HPDE6-E6E7 (cell line): Measurements from ENCODE around the gene NXN.
"Not testable (repeated sequence)": the region's sequence is repeated elsewhere in the genome, so short reads cannot be mapped to it uniquely, and the experiment has no call there.

Source experiments
- DNase-seq: peaks from one replicate; pipeline ENCODE4 v3.0.0; 2011; ENCODE audit warnings: missing footprints; ENCODE audit errors: extremely low spot score

The NXN gene

DNA sequence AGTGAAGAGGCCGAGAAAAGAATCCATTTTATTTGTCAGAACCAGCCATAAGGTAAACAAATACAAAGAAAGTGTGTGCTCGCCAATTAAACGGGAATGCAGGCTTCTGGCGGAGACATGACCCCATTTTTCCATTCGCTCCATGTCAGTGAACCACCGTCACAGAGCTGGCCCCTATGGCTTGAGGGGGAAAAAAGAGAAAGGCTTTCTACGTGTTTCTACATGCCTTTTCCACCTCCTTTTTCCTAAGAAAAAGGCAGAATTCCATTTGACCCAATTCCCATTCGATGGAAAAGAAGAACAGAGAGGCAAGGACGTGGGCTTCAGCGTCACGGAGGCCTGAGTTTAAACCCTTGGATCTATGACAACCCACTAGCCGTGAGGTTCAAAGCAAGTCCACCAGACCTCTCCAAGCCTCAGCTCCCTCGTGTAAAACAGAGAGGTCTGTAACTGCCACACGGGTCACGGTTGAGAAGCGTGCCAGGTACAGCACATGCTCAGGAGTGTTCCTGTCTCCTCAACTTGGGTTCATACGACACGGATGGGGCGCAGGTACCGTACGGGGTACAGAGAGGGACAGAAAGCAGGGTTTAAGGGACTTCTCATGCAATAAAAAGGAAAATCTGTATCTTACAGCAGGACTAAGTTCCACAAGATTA is 91.9 kb downstream of the NXN start:
- no peak for DNase-seq

DNA sequence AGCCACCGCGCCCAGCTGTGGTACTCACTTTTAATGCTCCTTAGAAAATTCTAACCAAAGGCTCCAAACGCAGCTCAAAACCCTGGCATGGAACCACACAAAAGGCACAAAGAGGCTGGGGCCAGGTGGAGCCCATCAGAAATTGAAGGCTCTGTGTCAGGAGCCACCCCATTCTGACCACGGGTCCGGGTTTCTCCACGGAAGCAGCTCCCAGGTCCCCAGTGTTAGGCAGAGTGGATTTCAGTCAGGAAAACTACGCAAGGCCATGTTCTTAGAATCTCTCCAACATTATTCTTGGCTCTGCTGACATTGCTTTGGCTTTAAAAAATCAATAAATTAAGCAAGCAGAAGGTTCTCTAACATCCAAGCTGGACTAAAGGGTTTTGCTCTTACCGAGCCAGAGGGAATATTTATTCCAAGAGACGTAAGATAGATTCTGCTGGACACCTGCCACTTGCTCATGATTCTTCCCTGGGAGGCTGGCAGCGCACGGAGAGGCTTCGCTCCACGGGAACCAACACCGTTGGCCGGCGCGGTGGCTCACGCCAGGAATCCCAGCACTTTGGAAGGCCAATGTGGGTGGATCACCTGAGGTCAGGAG is 93.5 kb downstream of the NXN start:
- no peak for DNase-seq

DNA sequence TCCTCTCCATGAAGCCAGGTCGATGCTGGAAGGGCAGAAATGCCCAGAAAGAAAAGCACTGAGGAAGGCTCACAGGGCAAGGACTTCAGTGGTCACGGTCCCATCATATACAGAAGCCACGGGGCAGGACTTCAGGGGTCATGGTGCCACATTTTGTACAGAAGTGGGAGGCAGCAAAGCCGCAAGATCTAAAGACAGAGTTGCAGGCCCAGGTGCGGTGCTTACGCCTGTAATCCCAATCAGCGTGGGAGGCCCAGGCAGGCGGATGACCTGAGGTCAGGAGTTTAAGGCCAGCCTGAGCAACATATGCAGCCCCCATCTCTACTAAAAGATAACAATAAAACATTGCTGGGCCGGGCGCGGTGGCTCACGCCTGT is 96.0 kb downstream of the NXN start:
- DNase-seq, result no peak

DNA sequence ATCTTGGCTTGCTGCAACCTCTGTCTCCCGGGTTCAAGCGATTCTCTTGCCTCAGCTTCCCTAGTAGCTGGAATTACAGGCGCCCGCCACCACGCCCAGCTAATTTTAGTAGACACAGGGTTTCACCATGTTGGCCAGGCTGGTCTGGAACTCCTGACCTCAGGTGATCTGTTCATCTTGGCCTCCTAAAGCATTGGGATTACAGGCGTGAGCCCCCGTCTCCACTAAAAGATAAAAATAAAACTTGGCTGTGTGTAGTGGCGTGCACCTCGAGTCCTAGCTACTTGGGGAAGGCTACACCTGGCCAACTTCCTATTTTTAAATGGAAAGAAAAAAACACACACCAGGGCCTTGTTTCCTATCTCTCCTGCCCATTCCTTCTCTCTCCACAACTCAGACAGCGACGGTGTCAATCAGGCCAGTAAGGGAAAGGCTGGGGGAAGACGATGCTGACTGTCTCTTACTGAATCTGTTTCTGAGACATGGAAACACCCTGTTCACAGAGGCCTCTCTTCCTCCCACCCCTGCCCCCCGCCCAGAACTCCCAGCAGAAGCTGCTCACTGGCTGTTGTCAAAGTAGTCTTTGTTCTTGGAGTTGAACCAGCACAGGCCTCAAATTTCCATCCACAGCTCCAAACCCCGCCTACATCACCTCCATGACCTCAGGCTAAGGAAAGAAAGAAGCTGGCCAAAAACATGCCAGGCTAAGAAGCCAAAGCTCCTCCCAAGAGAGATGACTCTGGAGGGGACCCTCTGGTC is 96.6 kb downstream of the NXN start:
- DNase-seq, result no peak

DNA sequence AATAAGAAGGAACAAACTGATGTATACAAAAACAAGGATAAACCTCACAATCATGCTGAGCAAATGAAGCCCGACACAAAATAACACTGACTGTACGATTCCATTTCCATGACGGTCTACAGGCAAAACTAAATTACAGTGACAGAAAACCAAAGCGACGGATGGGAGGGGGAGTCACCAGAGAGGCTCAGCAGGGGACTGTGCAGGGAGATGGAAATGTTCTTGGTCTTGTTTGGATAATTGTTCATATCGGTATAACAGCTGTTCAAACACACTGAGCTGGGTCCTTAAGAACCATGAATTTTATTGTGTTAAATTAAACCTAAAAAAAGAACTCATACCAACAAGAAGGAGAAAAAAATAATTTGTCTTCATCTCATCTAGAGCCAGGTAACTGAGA is 97.8 kb downstream of the NXN start:
- no peak for DNase-seq

DNA sequence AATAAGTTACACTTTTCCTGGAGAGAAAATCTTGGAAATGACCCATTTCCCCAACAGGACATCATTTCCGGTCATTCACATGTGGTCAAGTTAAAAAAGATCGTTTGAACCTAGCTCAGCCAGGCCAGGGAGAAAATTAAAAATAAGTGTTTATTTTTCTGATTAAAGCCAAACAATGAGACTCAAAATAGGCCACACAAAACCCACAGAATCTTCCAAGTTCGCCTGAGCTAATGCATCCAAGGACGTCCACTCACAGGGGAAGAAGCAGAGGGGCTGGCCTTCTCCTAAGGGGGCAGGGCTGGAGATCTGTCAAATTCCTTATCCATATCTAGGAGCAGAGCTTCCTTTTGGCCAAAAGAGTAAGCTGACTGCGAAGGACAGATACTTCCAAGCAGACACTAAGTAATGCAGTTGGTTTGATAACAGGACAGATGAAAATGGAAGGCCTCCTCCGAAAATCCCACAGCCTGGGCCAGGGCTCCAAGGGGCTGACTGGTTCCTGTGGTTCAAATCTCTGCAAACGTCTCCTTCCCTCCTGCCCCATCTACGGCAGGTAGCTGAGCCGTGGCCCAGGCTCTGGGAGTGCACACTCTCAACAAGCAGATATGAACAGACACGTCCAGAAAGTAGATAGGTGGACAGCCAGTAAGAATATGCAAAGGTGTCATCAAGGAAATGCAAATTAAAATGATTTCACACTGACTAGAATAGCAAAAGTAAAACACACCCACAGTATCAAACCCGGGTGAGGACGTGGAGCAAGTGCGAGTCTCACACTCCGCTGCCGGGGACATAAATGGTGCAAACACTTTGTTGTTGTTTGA is 98.9 kb downstream of the NXN start:
- DNase-seq, result no peak

DNA sequence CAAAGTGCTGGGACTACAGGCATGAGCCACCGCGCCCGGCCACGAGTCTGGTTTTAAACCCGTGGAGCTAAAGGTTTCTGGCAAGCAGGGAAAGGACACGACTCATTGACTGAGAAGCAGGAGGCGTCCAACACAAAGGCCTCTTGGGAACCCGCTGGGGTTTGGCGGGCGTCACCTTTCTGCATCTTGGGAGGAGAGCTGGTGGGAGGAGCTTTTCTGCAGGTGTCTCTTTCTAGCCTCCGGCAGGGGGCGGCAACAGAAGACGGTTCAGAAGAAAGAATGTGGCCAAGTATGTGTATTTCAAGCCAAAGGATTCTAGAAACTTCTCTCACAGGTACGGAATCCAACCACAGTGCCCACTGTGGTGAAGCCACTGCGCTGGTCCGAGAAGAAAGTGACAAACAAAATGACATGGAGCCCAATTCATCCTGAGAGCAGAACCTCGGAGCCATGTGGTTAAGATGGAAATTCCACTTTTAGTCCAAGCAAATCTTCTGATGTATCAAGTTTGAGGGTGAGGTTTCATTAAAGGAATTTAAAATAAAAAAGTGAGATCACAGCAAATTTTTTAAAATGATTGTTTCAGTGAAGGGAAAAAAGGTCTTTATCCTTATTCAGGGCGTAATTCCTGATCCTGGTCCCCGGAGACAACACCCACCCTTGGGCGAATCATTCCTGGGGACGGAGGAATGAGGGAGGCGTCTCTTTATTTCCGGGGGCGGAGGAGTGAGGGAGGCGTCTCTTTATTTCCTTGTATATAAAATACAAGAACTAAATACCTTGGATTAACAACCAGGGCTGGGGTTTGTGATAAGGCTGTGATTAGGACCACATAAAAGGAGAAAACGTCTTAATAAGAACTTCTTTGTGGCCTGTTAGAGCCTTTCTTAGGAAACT is 99.8 kb downstream of the NXN start:
- DNase-seq, result peak; percentile 91

DNA sequence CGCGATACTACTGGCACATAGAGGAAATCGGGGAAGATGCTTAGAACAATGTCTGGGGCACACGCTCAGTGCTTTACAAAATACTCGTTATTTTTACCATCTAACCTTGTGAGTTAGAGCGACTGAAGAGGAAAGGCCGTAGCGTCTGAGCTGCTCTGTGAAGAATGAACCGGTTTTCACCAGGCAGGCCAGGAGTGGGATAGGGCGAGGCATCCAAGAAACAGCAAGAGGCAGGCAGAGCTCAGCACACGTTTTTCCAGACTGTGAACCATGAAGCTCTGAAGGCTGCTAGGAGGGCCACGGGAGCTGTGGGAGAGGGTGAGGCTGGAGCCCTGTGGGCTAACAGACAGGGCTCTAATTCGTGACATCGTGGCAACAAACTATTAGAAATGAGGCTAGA is 101.9 kb downstream of the NXN start:
- no peak for DNase-seq

DNA sequence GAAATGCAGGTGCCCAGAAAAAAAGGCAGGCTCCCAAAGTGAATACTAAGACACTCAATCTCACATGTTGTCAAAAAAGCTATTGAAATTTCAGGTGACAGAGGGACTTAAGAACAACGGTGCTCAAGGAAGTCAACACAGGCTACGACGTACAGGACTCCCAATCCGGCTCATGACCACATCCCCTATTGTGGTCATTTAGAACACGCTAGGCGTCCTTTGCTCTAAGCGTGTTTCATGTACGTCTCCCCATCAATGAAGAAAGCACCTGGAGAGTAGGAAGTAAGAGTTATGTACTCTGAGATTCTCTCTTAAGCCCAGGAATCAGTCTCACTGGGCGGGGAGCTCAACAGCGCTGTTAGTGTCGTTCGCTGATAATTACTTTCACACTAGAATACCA is 103.3 kb downstream of the NXN start:
- DNase-seq, result no peak

DNA sequence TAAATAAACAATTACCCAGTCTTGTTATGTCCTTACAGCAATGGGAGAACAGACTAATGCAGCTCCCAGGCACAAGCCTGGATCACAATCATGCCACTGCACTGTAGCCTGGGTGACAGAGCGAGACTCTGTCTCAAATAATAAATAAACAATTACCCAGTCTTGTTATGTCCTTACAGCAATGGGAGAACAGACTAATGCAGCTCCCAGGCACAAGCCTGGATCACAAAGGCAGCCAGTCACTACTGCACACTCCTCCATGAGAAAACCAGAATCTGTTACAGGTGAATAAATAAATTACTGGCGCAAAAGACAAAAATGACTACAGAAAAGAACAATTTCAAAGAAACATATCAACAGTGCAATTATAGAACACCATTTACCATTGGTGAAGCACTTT is 105.0 kb downstream of the NXN start:
- DNase-seq, result not testable (repeated sequence)

DNA sequence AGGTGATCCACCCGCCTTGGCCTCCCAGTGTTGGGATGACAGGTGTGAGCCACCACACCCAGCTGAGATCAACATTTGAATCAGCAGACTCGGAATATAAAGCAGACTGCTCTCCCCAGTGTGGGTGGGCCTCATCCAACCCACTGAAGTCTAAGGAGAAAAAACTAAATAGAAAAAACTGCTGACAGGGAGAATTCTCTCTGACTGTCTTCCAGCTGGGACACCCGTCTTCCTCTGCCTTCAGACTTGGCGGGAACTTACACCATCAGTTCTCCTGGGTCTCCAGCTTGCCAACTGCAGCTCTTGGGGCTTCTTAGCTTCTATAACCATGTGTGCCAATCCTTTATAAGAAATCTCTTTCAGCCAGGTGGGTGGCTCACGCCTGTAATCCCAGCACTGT is 106.7 kb downstream of the NXN start:
- no peak for DNase-seq

DNA sequence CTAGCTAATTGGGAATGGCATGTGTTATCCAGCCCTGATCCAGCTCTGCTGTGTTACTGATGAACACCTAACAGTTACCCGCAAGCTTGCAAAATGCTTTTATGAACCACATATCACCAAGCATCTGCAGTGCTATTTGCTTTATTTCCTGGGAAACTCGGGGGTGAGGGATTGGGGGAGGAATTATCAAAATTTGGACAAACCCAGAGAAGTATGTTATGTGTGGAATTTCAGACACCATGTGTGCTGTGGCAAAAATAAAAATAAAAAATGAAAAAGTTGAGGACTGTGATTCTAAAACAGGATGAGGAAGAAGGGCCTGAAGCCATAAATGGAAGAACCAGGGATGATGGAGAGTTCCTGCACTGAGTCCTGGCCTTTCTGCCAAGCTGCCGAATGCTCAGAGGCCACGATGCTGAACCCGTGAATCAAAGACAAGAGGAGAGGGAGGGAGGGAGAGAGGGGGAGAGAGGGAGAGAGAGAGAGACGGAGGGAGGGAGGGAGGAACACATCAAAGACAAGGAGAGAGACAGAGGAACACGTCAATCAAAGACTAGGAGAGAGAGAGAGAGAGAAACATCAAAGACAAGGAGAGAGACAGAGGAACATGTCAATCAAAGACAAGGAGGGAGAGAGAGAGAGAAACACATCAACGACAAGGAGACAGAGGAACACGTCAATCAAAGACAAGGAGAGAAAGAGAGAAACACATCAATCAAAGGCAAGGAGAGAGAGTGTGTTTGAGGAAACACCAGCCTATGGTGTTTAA is 107.6 kb downstream of the NXN start:
- DNase-seq, result no peak

DNA sequence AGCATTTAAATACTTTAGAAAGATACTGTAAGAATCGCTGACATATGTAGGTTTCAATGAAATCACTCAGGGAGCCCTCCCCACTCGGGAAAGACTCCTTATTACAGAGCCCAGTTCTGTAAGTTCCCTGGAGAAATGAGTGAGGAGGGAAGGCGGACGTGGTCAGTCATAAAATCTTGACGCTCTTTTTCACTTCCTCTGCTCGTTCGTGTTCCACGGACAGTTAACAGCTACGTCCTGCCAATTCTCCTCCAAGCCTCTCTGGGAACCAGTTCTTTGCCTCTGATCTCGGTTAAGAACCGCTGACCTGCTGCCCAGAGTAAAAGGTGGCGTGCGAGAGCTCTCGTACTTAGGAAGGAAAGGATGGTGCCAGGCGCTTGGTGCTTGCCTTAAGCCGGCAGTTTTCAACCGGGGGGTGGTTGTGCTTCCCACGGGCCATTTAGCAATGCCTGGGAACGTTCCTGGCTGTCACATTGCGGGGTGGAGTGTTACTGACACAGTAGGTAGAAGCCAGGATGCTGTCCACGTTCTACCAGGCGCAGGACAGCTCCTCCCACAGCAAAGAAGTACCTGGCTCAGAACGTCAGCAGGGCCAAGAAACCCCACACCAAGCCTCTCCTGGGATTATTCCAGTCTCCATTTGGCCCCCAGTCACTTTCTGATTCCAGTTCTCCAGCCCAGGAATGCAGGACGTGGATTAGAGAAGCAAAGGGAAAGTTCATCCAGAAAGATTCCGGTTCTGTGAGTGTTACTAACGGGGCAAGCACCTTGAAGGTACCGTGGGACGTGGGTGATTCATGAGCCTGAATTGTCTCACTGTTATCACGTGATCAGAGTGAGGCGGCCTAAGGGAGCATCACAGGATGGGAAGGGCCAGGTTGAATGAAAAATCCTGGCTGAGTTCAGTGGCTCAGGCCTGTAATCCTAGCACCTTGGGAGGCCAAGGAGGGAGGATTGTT is 109.7 kb downstream of the NXN start:
- peak; percentile 97 for DNase-seq

DNA sequence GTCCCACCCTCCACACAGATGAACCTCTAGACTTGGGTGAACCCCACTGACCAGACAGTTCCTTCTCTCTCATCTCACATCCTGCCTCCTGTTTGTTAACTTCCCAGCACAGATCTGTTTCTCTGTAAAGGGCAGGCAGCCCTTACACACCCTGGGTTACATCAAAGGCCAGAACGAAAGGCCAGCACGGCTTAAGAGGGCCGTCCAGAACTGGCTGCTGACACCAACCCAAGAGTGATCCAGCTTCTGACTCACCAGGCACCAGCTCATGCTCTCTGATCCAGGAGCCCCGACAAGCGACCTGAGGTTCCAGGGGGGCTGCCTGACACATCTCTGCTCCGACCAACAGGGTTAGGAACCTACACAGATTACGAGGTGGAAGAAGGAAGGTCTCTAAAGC is 110.5 kb downstream of the NXN start:
- no peak for DNase-seq

DNA sequence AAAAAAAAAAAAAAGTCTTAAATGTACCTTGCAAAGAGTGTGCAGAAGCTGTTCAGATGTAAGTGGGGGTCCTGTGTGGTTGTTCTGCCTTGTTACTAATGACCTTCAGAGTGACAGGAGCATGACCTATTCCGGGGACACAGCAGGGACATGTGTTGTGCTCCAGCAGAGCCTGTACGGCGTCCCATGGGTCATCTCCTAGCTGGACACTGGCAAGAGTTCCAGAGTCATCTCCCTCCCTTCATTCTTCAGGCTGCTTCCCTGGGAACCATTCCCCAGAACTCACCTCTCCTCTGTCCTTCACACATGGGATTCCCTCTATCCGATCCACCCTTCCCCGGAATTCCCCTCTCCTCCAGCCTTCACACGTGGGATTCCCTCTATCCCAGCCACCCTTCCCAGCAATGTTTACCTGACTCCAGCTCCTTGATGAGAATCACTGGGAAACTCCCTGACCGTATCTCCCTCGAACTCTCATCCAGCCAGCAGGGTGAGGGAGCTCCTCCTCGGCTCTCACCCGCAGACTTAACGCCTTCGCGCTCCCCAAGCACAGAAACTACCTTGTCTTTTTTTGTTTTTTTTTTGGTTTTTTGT is 111.6 kb downstream of the NXN start:
- DNase-seq, result no peak

DNA sequence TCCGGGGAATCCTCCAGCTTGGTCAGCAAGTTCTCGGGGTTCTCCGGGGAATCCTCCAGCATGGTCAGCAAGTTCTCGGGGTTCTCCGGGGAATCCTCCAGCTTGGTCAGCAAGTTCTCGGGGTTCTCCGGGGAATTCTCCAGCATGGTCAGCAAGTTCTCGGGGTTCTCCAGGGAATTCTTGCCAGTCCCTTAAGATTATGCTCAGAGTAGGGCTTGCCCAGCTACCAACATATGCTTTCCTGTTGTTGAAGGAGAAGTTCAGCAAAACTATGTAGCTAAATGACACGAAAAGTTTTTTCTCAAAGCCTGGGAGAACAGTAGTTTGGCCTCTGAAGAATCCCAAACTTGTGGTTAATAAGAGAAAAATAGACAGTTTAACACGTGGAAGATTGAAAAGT is 112.3 kb downstream of the NXN start:
- DNase-seq, result not testable (repeated sequence)

DNA sequence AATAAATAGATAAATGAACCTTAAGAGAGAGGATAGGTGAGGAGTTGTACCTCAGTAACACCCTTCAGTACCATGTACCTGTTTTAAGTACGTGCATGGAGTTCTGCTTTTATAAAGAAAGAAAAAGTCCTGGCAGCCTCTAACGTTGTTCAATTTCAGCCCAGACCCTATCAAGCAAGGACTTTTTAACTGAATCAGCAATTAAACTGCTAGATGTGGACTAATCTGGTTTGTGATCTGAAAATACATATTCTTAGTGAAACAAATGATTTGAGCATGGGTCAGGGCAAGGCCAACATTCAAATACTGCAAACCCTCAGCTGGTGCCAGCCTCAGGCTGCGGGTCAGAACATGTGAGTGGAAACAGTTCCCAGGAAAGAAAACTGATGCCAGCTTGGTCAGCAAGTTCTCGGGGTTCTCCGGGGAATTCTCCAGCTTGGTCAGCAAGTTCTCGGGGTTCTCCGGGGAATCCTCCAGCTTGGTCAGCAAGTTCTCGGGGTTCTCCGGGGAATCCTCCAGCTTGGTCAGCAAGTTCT is 112.9 kb downstream of the NXN start:
- DNase-seq, result no peak

DNA sequence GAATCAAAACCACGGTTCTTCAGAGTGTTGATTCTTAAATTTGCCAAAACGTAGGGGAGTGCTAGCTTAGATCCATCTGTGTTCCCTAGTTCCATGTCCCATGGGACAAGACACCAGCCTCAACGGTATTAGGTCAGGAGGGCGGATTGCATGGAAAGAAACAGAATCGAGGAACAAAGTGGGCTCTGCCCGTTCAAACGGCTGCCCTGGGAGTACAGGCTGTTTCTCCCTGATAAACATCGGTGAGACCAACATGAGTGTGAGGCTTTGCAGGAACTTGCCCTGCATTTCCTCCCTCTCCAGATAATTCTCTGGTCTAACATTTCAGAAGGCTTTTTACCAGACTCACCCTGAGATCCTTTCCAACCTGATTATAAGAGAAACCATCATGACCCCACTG is 115.3 kb downstream of the NXN start:
- no peak for DNase-seq

DNA sequence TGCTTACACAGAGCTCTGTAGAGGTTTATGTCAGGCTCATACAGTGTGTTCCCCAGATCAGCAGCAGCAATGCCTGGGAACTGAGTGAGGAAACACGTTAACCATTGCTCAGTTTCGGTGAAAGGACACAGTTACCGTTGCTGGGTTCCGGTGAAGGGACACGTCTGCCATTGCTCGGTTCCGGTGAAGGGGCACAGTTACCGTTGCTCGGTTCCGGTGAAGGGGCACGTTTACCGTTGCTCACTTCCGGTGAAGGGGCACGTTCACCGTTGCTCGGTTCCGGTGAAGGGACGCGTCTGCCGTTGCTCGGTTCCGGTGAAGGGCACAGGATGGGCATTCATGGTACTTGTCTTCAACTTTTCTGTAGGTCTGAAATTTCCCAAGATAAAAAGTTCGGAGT is 115.7 kb downstream of the NXN start:
- DNase-seq, result no peak
